ENCODE results near the gene ADD3.

The ADD3 gene

GRCh38 chr10:110056822-110057221, 49.0 kb downstream of the ADD3 start:
- Histone ChIP-seq H3K9me3 (no peaks in the 10 kb centered on the region), H3K36me3 (no peaks in the 10 kb centered on the region), H3K27me3 (no peaks in the 10 kb centered on the region), H3K27ac (no peak overlapping the region), H3K4me3 (no peak overlapping the region), H3K4me1 (peaks cover 0 to 31% (median 11%) of the 10 kb centered on the region in 4 donors)
- TF ChIP-seq CTCF (IDR thresholded peaks at IDR 0.05): no peak
- intact Hi-C loops (cut with DNase I; ENCODE audit: low total_unique reads): no loop called here
- no peak for DNase-seq

GRCh38 chr10:110057456-110057855, 49.7 kb downstream of the ADD3 start:
- intact Hi-C loops (cut with DNase I; ENCODE audit: low total_unique reads): no loop called here
- no peak for DNase-seq
- H3K27ac ChIP-seq: no peak overlapping the region
- no peaks in the 10 kb centered on the region for H3K36me3 ChIP-seq
- no peak overlapping the region for H3K4me3 ChIP-seq
- no peaks in the 10 kb centered on the region for H3K27me3 ChIP-seq
- H3K4me1 ChIP-seq: peaks cover 0 to 31% (median 9%) of the 10 kb centered on the region in 4 donors
- no peaks in the 10 kb centered on the region for H3K9me3 ChIP-seq
- no peak for TF ChIP-seq CTCF (IDR thresholded peaks at IDR 0.05)

DNA sequence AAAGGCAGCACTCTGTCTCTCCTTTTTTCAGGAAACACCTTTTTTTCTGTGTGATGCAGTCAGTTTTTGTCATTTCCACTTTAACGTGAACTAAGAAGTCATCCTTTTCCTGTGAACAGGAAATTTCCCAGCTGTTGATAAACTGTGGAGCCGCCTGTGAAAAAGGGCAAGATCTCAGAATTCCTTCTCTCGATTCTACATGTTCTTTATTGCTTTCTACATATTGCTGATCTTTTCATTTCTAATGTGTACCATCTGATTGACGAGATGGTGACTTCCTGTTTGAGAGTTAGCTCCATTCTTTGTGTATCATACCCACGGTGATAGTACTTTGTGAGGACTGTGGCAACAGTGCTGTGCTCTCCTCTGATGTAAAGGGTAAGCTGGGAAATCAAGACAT, 50.4 kb downstream of the ADD3 start:
- no peak for TF ChIP-seq CTCF (IDR thresholded peaks at IDR 0.05)
- Histone ChIP-seq H3K27ac (no peak overlapping the region), H3K36me3 (no peaks in the 10 kb centered on the region), H3K27me3 (no peaks in the 10 kb centered on the region), H3K9me3 (no peaks in the 10 kb centered on the region), H3K4me1 (peaks cover 0 to 25% (median 9%) of the 10 kb centered on the region in 4 donors), H3K4me3 (no peak overlapping the region)
- no peak for DNase-seq
- intact Hi-C loops (cut with DNase I; ENCODE audit: low total_unique reads): no loop called here

- no peak overlapping the region for H3K27ac ChIP-seq
- no peaks in the 10 kb centered on the region for H3K27me3 ChIP-seq
- H3K4me1 ChIP-seq: peaks cover 0 to 25% (median 9%) of the 10 kb centered on the region in 4 donors
- H3K36me3 ChIP-seq: no peaks in the 10 kb centered on the region
- no peak overlapping the region for H3K4me3 ChIP-seq
- TF ChIP-seq CTCF (IDR thresholded peaks at IDR 0.05): no peak
- no peak for DNase-seq
- H3K9me3 ChIP-seq: no peaks in the 10 kb centered on the region
- intact Hi-C loops (cut with DNase I; ENCODE audit: low total_unique reads): no loop called here
These were observed 52.1 kb downstream of the ADD3 start for GRCh38 chr10:110059925-110060324.

- intact Hi-C loops (cut with DNase I; ENCODE audit: low total_unique reads): no loop called here
- Histone ChIP-seq H3K27me3 (no peaks in the 10 kb centered on the region), H3K4me3 (no peak overlapping the region), H3K4me1 (peaks cover 0 to 14% (median 8%) of the 10 kb centered on the region in 4 donors), H3K27ac (no peak overlapping the region), H3K9me3 (no peaks in the 10 kb centered on the region), H3K36me3 (no peaks in the 10 kb centered on the region)
- no peak for DNase-seq
- TF ChIP-seq CTCF (IDR thresholded peaks at IDR 0.05): no peak
These were observed 53.9 kb downstream of the ADD3 start for GRCh38 chr10:110061687-110062086.

GRCh38 chr10:110065269-110065668, 57.5 kb downstream of the ADD3 start:
- intact Hi-C loops (cut with DNase I; ENCODE audit: low total_unique reads): no loop called here
- DNase-seq: no peak
- Histone ChIP-seq H3K27ac (no peak overlapping the region), H3K36me3 (no peaks in the 10 kb centered on the region), H3K9me3 (no peaks in the 10 kb centered on the region), H3K4me3 (no peak overlapping the region), H3K27me3 (no peaks in the 10 kb centered on the region), H3K4me1 (peaks cover 0 to 21% (median 4%) of the 10 kb centered on the region in 4 donors)
- no peak for TF ChIP-seq CTCF (IDR thresholded peaks at IDR 0.05)

Data from tibial artery (tissue), 4 donors.